AG10803 (cell line): ENCODE measurements around the gene MAGIX.

Source experiments
- DNase-seq: peaks from one replicate; pipeline ENCODE4 v3.0.0; 2010; ENCODE audit warnings: low read depth
- H3K4me3 ChIP-seq: 2 replicates; pipeline ENCODE4 v1.5.1; 2011; ENCODE audit warnings: mild to moderate bottlenecking, low read length, control low read depth
- CTCF ChIP-seq: conservative IDR thresholded peaks from 2 replicates; pipeline ENCODE4 v1.5.1; 2011; ENCODE audit warnings: mild to moderate bottlenecking, low read length, control low read depth, inconsistent platforms

The MAGIX gene

GRCh38 chrX:49153467-49153866 lies 9.1 kb upstream of the MAGIX start:
- no peak overlapping the region for H3K4me3 ChIP-seq
- DNase-seq: no peak
- no peak for TF ChIP-seq CTCF

GRCh38 chrX:49155243-49155899 lies 7.2 kb upstream of the MAGIX start:
- no peak for TF ChIP-seq CTCF
- peak overlapping the region; percentile 66 for H3K4me3 ChIP-seq
- peak; percentile 68 for DNase-seq

- H3K4me3 ChIP-seq: peak overlapping the region; percentile 66
- peak; percentile 86 for DNase-seq
- peak; percentile 40 for TF ChIP-seq CTCF
These were observed 6.4 kb upstream of the MAGIX start for GRCh38 chrX:49155900-49156837.

- TF ChIP-seq CTCF: no peak
- no peak overlapping the region for H3K4me3 ChIP-seq
- no peak for DNase-seq
These were observed 5.4 kb upstream of the MAGIX start for GRCh38 chrX:49157194-49157593.

GRCh38 chrX:49160908-49161307 lies 1.6 kb upstream of the MAGIX start:
- no peak for DNase-seq
- H3K4me3 ChIP-seq: no peak overlapping the region
- TF ChIP-seq CTCF: no peak

GRCh38 chrX:49161632-49162031 lies 926 bp upstream of the MAGIX start:
- TF ChIP-seq CTCF: no peak
- no peak overlapping the region for H3K4me3 ChIP-seq

More at GRCh38 chrX:49161632-49162031, 926 bp upstream of the MAGIX start:
- DNase-seq: no peak
